Body of pancreas (tissue), 4 donors: Measurements from ENCODE around the gene KAT6B. TPM values are rescaled to one million over a fixed set of nuclear protein-coding genes. Genes with fewer than 3 reads are reported as not detected.

ENCODE experiments used
- ATAC-seq: fragments of 150-250 bp; one replicate; pipeline ENCODE4 v1.9.1; 2016
- DNase-seq, 4 donors: peaks; one replicate each; pipeline ENCODE4 v3.0.0-alpha.2; 2019
- H3K27ac ChIP-seq, 4 donors: fragments of 200-600 bp; sonication (generic); 1 replicate in 3 of 4; 2 replicates in 1 of 4; pipeline versions ENCODE4 v1.5.1 to v1.6.1; 2016 to 2019; ENCODE audit warnings: mild to moderate bottlenecking in 1 of 4, mixed read lengths in 1 of 4, moderate library complexity in 1 of 4
- H3K27me3 ChIP-seq, 2 donors: fragments of 200-600 bp; sonication (generic); one replicate each; pipeline ENCODE4 v1.6.0; 2016; ENCODE audit warnings: mild to moderate bottlenecking in 1 of 2
- H3K36me3 ChIP-seq, 2 donors: fragments of 200-600 bp; sonication (generic); replicated peaks in 1 of 2; 2 replicates each; pipeline ENCODE4 v1.5.1; 2016; ENCODE audit warnings: low read depth in 2 of 2; ENCODE audit not compliant: insufficient read depth in 1 of 2
- H3K4me1 ChIP-seq: fragments of 200-600 bp; sonication (generic); one replicate; pipeline ENCODE4 v1.6.0; 2016
- H3K4me3 ChIP-seq, 2 donors: fragments of 200-600 bp; sonication (generic); 1 replicate in 1 of 2; 2 replicates in 1 of 2; pipeline ENCODE4 v1.5.1; 2016 to 2019
- H3K9me3 ChIP-seq, 3 donors: fragments of 200-600 bp; sonication (generic); 1 replicate in 2 of 3; 2 replicates in 1 of 3; pipeline ENCODE4 v1.5.1; 2016
- POLR2A ChIP-seq, 3 donors: fragments of 450-650 bp; IDR thresholded peaks; one replicate each; pipeline ENCODE4 v1.6.1; 2016; ENCODE audit warnings: antibody characterized with exemption in 3 of 3, mild to moderate bottlenecking in 2 of 3
- WGBS, 2 donors: methylation state at CpG; one replicate each; pipeline ENCODE4 v1.1.5; 2017; 5-methylcytosine and 5-hydroxymethylcytosine counted together
- intact Hi-C: fragments of 100-400 bp; cut with DNase I; formaldehyde crosslinking; loops from one replicate; pipeline ENCODE4 v1.15.1; 2023
- total RNA-seq, 2 donors: library from RNA; depleted of rRNA; stranded (reverse); fragments of >200 nt; gene quantifications; one replicate each; pipeline ENCODE4 v1.1.0, GENCODE V29; 2016
- TF ChIP-seq, protein P1 (sequence below), 7 experiments: fragments of 450-650 bp in 4 of 7; fragments of 200-600 bp in 3 of 7; sonication (generic) in 3 of 7; IDR thresholded peaks; one replicate each; pipeline ENCODE4 v1.5.1; 2016 to 2019; ENCODE audit warnings: antibody characterized with exemption in 7 of 7

The KAT6B gene
- total RNA-seq, 2 donors from 2014 or later: 39.9 to 45.9 TPM

DNA sequence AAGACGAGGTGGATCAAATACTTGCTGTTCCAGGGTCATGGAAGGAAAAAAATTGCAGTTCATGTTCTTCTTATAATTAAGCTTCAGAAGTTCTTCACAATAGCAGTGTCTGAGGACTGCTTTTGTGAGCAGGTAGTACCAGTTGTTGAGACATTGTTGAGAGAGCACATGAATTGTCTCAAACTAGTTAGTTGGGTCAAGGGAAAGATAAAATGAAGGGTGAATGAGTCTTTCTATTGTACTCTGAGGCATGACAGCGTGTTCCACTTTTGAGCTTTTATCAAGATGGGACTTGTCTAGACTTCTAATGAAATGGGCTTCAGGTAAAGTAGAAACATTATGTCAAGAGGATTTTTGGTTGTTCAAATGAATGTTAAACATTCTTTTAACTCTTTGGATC is 26.0 kb downstream of the KAT6B start:
- Histone ChIP-seq H3K36me3 (no peaks in the 10 kb centered on the region), H3K27me3 (no peaks in the 10 kb centered on the region), H3K4me1 (peaks cover 59% of the 10 kb centered on the region), H3K9me3 (no peaks in the 10 kb centered on the region), H3K27ac (peak overlapping the region; percentile 11 to 55 (median 20)), H3K4me3 (no peak overlapping the region)
- peak; percentile 30 for ATAC-seq
- WGBS, 2 donors: 24 to 35% methylated on average over 2 of the region's 2 CpGs
- DNase-seq: no peak
- TF ChIP-seq POLR2A (IDR thresholded peaks at IDR 0.05): no peak
- TF ChIP-seq, protein P1, sequence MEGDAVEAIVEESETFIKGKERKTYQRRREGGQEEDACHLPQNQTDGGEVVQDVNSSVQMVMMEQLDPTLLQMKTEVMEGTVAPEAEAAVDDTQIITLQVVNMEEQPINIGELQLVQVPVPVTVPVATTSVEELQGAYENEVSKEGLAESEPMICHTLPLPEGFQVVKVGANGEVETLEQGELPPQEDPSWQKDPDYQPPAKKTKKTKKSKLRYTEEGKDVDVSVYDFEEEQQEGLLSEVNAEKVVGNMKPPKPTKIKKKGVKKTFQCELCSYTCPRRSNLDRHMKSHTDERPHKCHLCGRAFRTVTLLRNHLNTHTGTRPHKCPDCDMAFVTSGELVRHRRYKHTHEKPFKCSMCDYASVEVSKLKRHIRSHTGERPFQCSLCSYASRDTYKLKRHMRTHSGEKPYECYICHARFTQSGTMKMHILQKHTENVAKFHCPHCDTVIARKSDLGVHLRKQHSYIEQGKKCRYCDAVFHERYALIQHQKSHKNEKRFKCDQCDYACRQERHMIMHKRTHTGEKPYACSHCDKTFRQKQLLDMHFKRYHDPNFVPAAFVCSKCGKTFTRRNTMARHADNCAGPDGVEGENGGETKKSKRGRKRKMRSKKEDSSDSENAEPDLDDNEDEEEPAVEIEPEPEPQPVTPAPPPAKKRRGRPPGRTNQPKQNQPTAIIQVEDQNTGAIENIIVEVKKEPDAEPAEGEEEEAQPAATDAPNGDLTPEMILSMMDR (IDR thresholded peaks at IDR 0.05): no peak
- intact Hi-C loops: no loop called here

DNA sequence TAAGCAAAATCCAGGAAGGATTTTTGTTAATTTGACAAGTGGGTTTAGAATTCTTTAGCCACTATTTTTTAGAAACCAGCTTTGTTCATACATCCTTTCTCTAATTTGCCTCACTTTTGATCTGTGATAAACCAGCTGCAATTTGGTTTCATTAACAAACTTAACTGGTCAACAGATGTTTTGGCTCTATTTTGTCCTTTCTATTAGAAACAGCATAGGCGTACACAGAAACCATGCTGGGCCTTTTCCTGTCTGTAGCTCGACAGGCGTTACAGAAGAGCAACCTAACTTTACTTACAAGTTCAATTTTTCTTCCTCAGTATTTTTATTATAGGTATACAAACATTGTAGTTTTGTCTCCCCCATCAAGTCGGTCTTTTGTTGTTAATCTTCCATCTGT is 28.2 kb downstream of the KAT6B start:
- no peak for DNase-seq
- H3K27me3 ChIP-seq: no peaks in the 10 kb centered on the region

DNA sequence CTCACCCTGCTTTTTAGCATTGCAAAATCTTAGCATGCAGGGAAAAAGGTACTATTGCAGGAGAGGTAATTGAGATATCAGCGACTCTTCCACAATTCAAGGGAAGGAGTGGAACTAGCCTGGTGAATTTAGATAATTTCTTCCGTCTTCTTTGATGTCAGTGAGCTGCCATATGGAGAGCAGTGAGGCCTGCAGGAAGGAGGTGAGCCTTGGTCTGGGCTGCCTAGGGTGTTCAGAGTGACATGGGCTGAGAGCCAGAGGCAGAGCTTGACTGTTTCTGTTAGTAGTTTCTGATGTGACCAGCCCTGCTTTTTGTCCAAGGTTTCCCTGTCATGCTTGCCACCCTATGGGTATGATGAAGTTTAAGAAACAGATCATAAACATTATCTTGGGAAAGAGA is 28.6 kb downstream of the KAT6B start:
- no peaks in the 10 kb centered on the region for H3K36me3 ChIP-seq
- H3K27me3 ChIP-seq: no peaks in the 10 kb centered on the region
- DNase-seq: peak; percentile 52 to 75 (median 72)
- no peaks in the 10 kb centered on the region for H3K9me3 ChIP-seq
- TF ChIP-seq, protein P1 (IDR thresholded peaks at IDR 0.05): no peak
- no peak for TF ChIP-seq POLR2A (IDR thresholded peaks at IDR 0.05)
- H3K4me3 ChIP-seq: no peak overlapping the region
- peak overlapping the region in 3 of 4 donors; percentile 36 to 65 (median 46) for H3K27ac ChIP-seq
- peaks cover 48% of the 10 kb centered on the region for H3K4me1 ChIP-seq
- intact Hi-C loops: no loop called here
- ATAC-seq: peak; percentile 75
- 27 to 47% methylated on average over 2 of the region's 2 CpGs for WGBS, 2 donors

More for the DNA sequence above, 28.2 kb downstream of the KAT6B start:
- Histone ChIP-seq H3K4me1 (peaks cover 53% of the 10 kb centered on the region), H3K36me3 (no peaks in the 10 kb centered on the region), H3K27ac (peak overlapping the region in 3 of 4 donors; percentile 36 to 65 (median 46)), H3K4me3 (no peak overlapping the region), H3K9me3 (no peaks in the 10 kb centered on the region)
- ATAC-seq: no peak
- TF ChIP-seq POLR2A (IDR thresholded peaks at IDR 0.05): no peak
- TF ChIP-seq, protein P1 (IDR thresholded peaks at IDR 0.05): no peak
- intact Hi-C loops: no loop called here
- WGBS, 2 donors: 50 to 62% methylated on average over 4 of the region's 4 CpGs

DNA sequence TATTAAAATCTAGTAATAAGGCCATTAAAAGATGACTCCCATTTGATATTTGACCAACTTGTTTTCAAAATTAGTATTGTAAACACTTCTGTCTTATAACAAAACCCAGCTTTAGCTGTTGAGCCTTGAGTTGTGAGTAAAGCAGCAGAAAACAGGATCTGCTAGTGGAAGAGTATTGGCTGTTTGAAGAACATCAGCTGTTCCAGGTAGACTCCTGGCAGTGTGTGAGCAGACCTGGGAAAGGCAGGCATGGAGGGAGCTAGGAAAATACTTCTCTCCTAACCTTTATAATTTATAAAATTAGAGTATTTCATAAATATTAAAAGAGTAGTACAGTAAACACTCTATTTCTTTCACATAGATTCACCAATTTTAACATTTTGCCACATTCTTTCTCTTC is 29.0 kb downstream of the KAT6B start:
- H3K27ac ChIP-seq: peak overlapping the region in 3 of 4 donors; percentile 36 to 65 (median 46)

DNA sequence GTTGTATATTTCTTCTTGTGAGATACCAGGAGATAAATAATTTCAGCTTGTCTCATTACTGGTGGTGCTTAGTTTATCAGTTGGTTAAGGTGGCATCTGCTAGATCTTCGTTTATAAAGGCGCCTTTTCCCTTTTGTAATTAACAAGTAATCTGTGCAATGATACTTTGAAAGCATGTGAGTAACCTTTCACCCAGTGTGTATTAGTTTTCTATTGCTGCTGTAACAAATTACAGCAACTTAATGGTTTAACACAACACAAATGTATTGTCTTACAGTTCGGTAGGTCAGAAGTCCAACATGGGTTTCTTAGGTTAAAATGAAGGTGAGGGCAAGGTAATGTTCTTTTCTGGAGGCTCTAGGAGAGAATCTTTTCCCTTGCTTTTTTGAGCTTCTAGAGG is 30.5 kb downstream of the KAT6B start:
- peaks cover 32% of the 10 kb centered on the region for H3K4me1 ChIP-seq
- TF ChIP-seq, protein P1 (IDR thresholded peaks at IDR 0.05): no peak
- no peak for TF ChIP-seq POLR2A (IDR thresholded peaks at IDR 0.05)
- no peaks in the 10 kb centered on the region for H3K27me3 ChIP-seq
- H3K27ac ChIP-seq: no peak overlapping the region
- DNase-seq (no peak), ATAC-seq (no peak)
- intact Hi-C loops: no loop called here
- no peaks in the 10 kb centered on the region for H3K9me3 ChIP-seq
- no peak overlapping the region for H3K4me3 ChIP-seq
- WGBS, 2 donors: 94 to 98% methylated on average over 3 of the region's 3 CpGs
- H3K36me3 ChIP-seq: no peaks in the 10 kb centered on the region

More for the DNA sequence above, 29.0 kb downstream of the KAT6B start:
- Histone ChIP-seq H3K27me3 (no peaks in the 10 kb centered on the region), H3K4me3 (no peak overlapping the region), H3K9me3 (no peaks in the 10 kb centered on the region), H3K4me1 (peaks cover 44% of the 10 kb centered on the region), H3K36me3 (no peaks in the 10 kb centered on the region)
- no peak for TF ChIP-seq POLR2A (IDR thresholded peaks at IDR 0.05)
- TF ChIP-seq, protein P1 (IDR thresholded peaks at IDR 0.05): no peak
- ATAC-seq (no peak), DNase-seq (no peak)
- intact Hi-C loops: no loop called here
